PC-3 (cell line): Measurements from ENCODE around the gene ENOSF1. TPM values are rescaled to one million over a fixed set of nuclear protein-coding genes. Genes with fewer than 3 reads are reported as not detected.
"Not testable (repeated sequence)": the region's sequence is repeated elsewhere in the genome, so short reads cannot be mapped to it uniquely, and the experiment has no call there.

Experiments used
- ATAC-seq: fragments of 200-7000 bp; cut with Tn5 transposase; 2 replicates; pipeline ENCODE4 v1.9.1; 2020; ENCODE audit warnings: mild to moderate bottlenecking, moderate library complexity
- BruUV-seq: library from RNA; stranded (reverse); fragments of 400-500 nt; replicated peaks from 2 replicates; lab custom pipeline; 2021; lab: Mats Ljungman, UMichigan
- CTCF ChIA-PET: fragments of 300-600 bp; sonication (Branson Sonifier 250); formaldehyde crosslinking; loops from one replicate; lab custom pipeline; 2022; ENCODE audit warnings: antibody characterized with exemption; lab: Charles Lee
- POLR2A ChIA-PET: fragments of 300-600 bp; sonication (Branson Sonifier 250); formaldehyde crosslinking; loops from one replicate; lab custom pipeline; 2022; ENCODE audit warnings: antibody characterized with exemption; ENCODE audit not compliant: unreplicated experiment; lab: Charles Lee
- DNase-seq: peaks from one replicate; pipeline ENCODE4 v3.0.0-alpha.2; 2015
- H2AFZ ChIP-seq: fragments of 300-600 bp; sonication (generic); 2 replicates; pipeline ENCODE4 v1.6.0; 2016; ENCODE audit warnings: antibody characterized with exemption, low read length
- H3F3A ChIP-seq: fragments of 300-600 bp; sonication (generic); one replicate; pipeline ENCODE4 v1.6.0; 2017; ENCODE audit warnings: antibody characterized with exemption, low read length, control low read depth, mild to moderate bottlenecking; ENCODE audit not compliant: unreplicated experiment
- H3K27ac ChIP-seq: fragments of 300-600 bp; sonication (generic); 2 replicates; pipeline ENCODE4 v1.5.1; 2016; ENCODE audit warnings: mild to moderate bottlenecking, low read length
- H3K27me3 ChIP-seq: fragments of 300-600 bp; sonication (generic); 2 replicates; pipeline ENCODE4 v1.6.1; 2016; ENCODE audit warnings: low read length, mixed read lengths
- H3K36me3 ChIP-seq: fragments of 300-600 bp; sonication (generic); 2 replicates; pipeline ENCODE4 v1.6.1; 2016; ENCODE audit warnings: low read depth, mixed run types, low read length, mixed read lengths
- H3K4me1 ChIP-seq: fragments of 300-600 bp; sonication (generic); 2 replicates; pipeline ENCODE4 v1.5.1; 2016; ENCODE audit warnings: low read length; ENCODE audit not compliant: insufficient read depth
- H3K4me2 ChIP-seq: fragments of 300-600 bp; sonication (generic); 2 replicates; pipeline ENCODE4 v1.6.0; 2016; ENCODE audit warnings: low read length
- H3K4me3 ChIP-seq: fragments of 300-600 bp; sonication (generic); 2 replicates; pipeline ENCODE4 v1.5.1; 2016; ENCODE audit warnings: mild to moderate bottlenecking, low read length, mixed read lengths
- H3K79me2 ChIP-seq: fragments of 300-600 bp; sonication (generic); 2 replicates; pipeline ENCODE4 v1.6.1; 2017; ENCODE audit warnings: low read length, mixed read lengths
- H3K9ac ChIP-seq: fragments of 300-600 bp; sonication (generic); 2 replicates; pipeline ENCODE4 v1.6.0; 2016; ENCODE audit warnings: mild to moderate bottlenecking, low read length
- H3K9me2 ChIP-seq: fragments of 300-600 bp; sonication (generic); replicated peaks from 2 replicates; pipeline ENCODE4 v1.6.1; 2016; ENCODE audit warnings: mixed run types, low read length, mixed read lengths
- H3K9me3 ChIP-seq: fragments of 300-600 bp; sonication (generic); 2 replicates; pipeline ENCODE4 v1.6.1; 2016; ENCODE audit warnings: low read length, mixed read lengths
- H4K20me1 ChIP-seq: fragments of 300-600 bp; sonication (generic); 2 replicates; pipeline ENCODE4 v1.6.1; 2016; ENCODE audit warnings: low read length, mixed read lengths
- EZH2 ChIP-seq: fragments of 300-600 bp; sonication (generic); IDR thresholded peaks from one replicate; pipeline ENCODE4 v1.6.1; 2017; ENCODE audit warnings: antibody characterized with exemption, mild to moderate bottlenecking, low read length; ENCODE audit not compliant: unreplicated experiment
- EZH2phosphoT487 ChIP-seq: fragments of 300-600 bp; sonication (generic); IDR thresholded peaks from 2 replicates; pipeline ENCODE4 v1.6.1; 2018; ENCODE audit warnings: mild to moderate bottlenecking, antibody characterized with exemption, low read length, borderline replicate concordance
- intact Hi-C: fragments of 100-400 bp; cut with micrococcal nuclease; formaldehyde crosslinking; loops from 2 replicates; pipeline ENCODE4 v1.9.0; 2023
- total RNA-seq: library from RNA; depleted of rRNA; stranded (reverse); fragments of >200 nt; gene quantifications from 2 replicates; pipeline ENCODE4 v1.2.3, GENCODE V29; 2014
- TF ChIP-seq, protein P1 (sequence below): fragments of 300-600 bp; sonication (generic); conservative IDR thresholded peaks from 2 replicates; pipeline ENCODE4 v1.5.1; 2017; ENCODE audit warnings: antibody characterized with exemption, low read depth, mild to moderate bottlenecking, low read length

Gene ENOSF1
- total RNA-seq, 1 experiment from 2014 or later: 44.2 TPM

DNA sequence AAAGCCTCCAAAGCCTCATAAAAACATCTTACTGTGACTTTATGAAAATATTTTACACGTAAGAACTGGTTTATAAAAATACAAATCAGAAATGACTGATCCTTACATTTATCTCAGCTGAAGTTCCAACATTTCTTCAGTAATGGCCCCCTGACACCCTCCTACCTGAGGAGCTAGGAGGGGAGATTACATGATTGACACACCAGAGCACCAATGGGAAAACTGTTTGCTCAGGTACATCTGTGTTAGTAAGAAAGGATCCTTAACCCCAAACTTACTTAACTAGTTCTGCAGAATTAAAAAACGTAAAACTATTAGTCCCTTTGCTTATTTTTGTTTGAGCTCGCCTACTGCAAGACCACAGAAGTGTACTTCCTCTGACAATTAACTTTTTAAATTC is 27.0 kb downstream of the ENOSF1 start:
- Histone ChIP-seq H3K4me2 (no peak overlapping the region), H3F3A (no peaks in the 10 kb centered on the region), H3K27me3 (no peaks in the 10 kb centered on the region), H3K4me1 (peaks cover 5% of the 10 kb centered on the region; the same call in 1 of the 2 replicates), H4K20me1 (no peaks in the 10 kb centered on the region), H3K4me3 (no peak overlapping the region), H3K79me2 (no peaks in the 10 kb centered on the region), H3K9ac (no peak overlapping the region), H3K9me2 (no peaks in the 10 kb centered on the region), H2AFZ (no peak overlapping the region), H3K9me3 (no peaks in the 10 kb centered on the region), H3K36me3 (peaks cover 10% of the 10 kb centered on the region; the same call in 1 of the 2 replicates), H3K27ac (no peak overlapping the region)
- DNase-seq (peak; percentile 22), ATAC-seq (no peak)
- intact Hi-C loops: no loop called here
- TF ChIP-seq EZH2phosphoT487: no peak
- no peak for TF ChIP-seq EZH2
- TF ChIP-seq, protein P1, sequence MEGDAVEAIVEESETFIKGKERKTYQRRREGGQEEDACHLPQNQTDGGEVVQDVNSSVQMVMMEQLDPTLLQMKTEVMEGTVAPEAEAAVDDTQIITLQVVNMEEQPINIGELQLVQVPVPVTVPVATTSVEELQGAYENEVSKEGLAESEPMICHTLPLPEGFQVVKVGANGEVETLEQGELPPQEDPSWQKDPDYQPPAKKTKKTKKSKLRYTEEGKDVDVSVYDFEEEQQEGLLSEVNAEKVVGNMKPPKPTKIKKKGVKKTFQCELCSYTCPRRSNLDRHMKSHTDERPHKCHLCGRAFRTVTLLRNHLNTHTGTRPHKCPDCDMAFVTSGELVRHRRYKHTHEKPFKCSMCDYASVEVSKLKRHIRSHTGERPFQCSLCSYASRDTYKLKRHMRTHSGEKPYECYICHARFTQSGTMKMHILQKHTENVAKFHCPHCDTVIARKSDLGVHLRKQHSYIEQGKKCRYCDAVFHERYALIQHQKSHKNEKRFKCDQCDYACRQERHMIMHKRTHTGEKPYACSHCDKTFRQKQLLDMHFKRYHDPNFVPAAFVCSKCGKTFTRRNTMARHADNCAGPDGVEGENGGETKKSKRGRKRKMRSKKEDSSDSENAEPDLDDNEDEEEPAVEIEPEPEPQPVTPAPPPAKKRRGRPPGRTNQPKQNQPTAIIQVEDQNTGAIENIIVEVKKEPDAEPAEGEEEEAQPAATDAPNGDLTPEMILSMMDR: no peak
- ChIA-PET CTCF (no interaction called here), POLR2A (no interaction called here)
- BruUV-seq: no TSS peak

DNA sequence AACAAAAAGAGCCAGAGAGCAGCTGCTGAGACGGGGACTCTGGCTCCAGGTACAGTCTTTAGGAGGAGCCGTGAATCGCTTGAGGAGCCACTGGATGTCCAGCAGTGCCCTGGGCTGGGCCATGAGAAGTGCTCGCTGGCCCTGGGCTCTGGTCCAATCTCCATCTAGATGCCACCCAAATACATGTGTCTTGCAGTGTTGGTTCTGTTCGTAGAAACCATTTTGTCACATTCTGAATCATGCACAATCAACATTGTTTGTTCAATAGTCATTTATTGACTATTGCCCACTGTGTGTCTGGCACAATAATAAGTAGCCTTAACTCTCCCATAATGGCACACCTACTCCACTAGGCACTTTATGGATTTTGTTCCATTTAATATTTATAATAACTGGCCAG is 28.9 kb downstream of the ENOSF1 start:
- intact Hi-C loops: no loop called here

DNA sequence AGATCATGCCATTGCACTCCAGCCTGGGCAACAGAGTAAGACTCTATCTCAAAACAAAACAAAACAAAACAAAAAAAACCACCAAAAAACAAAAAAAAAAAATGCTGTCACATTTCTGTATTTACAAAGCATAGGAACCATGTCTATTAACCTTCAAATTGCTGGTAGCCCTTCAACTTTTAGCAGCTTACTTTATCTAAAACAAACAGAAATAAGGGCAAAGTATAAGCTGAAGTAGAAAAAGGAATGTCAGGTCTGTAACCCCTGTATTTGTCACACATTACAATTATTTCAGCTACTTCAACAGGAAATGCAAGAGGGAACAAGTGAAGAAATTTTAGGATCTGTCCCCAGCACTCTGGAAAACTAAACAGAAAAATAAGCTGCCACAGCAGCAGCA is 29.6 kb downstream of the ENOSF1 start:
- Histone ChIP-seq H3K79me2 (no peaks in the 10 kb centered on the region), H3K27ac (no peak overlapping the region), H3K9me2 (no peaks in the 10 kb centered on the region), H3K4me1 (peaks cover 11% of the 10 kb centered on the region; the same call in 1 of the 2 replicates), H3F3A (no peaks in the 10 kb centered on the region), H3K36me3 (peaks cover 10% of the 10 kb centered on the region; the same call in 1 of the 2 replicates), H3K27me3 (no peaks in the 10 kb centered on the region), H3K4me3 (no peak overlapping the region), H3K9ac (no peak overlapping the region), H4K20me1 (no peaks in the 10 kb centered on the region), H3K4me2 (no peak overlapping the region), H3K9me3 (no peaks in the 10 kb centered on the region), H2AFZ (no peak overlapping the region)
- ChIA-PET CTCF (no interaction called here), POLR2A (interaction anchor here (0.8 kb wide), 1 partner anchor 20 kb away, joined by 9 read pairs; no protein-coding TSS in a partner anchor)
- intact Hi-C loops: no loop called here
- ATAC-seq (no peak), DNase-seq (no peak)
- TF ChIP-seq EZH2: no peak
- TF ChIP-seq EZH2phosphoT487: no peak
- TF ChIP-seq, protein P1: no peak
- BruUV-seq: no TSS peak

More for the DNA sequence above, 28.9 kb downstream of the ENOSF1 start:
- Histone ChIP-seq H3K27me3 (no peaks in the 10 kb centered on the region), H4K20me1 (no peaks in the 10 kb centered on the region), H2AFZ (no peak overlapping the region), H3K9me2 (no peaks in the 10 kb centered on the region), H3K4me3 (no peak overlapping the region), H3K79me2 (no peaks in the 10 kb centered on the region), H3K4me1 (peaks cover 5% of the 10 kb centered on the region; the same call in 1 of the 2 replicates), H3K27ac (no peak overlapping the region), H3K9me3 (no peaks in the 10 kb centered on the region), H3K36me3 (peaks cover 10% of the 10 kb centered on the region; the same call in 1 of the 2 replicates), H3F3A (no peaks in the 10 kb centered on the region), H3K4me2 (no peak overlapping the region), H3K9ac (no peak overlapping the region)
- TF ChIP-seq, protein P1: no peak
- TF ChIP-seq EZH2phosphoT487: no peak
- TF ChIP-seq EZH2: no peak
- ChIA-PET POLR2A (interaction anchor here (0.8 kb wide), 1 partner anchor 20 kb away, joined by 9 read pairs; no protein-coding TSS in a partner anchor), CTCF (no interaction called here)
- peak; percentile 34 for ATAC-seq
- DNase-seq: peak; percentile 47
- BruUV-seq: no TSS peak

DNA sequence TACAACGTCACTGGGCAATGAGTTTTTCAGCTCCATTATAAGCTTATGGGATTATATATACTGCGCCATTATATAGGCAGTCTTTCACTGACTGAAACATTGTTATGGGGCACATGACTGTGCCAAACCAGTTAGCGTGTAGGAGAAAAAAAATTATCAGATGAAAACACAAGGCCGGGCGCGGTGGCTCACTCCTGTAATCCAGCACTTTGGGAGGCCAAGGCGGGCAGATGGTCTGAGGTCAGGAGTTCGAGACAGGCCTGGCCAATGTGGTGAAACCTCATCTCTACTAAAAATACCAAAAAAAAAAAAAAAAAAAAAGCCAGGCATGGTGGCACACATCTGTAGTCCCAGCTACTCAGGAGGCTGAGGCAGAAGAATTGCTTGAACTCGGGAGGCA is 30.0 kb downstream of the ENOSF1 start:
- H3K4me2 ChIP-seq, DNase-seq, H3K9me2 ChIP-seq, POLR2A ChIA-PET, H3K27ac ChIP-seq, H3F3A ChIP-seq, intact Hi-C loops, H2AFZ ChIP-seq, ATAC-seq, BruUV-seq, H3K79me2 ChIP-seq, H3K9ac ChIP-seq, H4K20me1 ChIP-seq, H3K9me3 ChIP-seq, H3K4me3 ChIP-seq, H3K36me3 ChIP-seq, H3K27me3 ChIP-seq, CTCF ChIA-PET: not testable (repeated sequence)
- H3K4me1 ChIP-seq: peaks cover 15% of the 10 kb centered on the region
